GM21528 (cell line): ENCODE measurements around the gene RENBP.

Source experiments
- ATAC-seq: cut with Tn5 transposase; IDR thresholded peaks from one replicate; pipeline ENCODE4 v1.9.1; 2021; ENCODE audit warnings: mild to moderate bottlenecking, moderate library complexity; ENCODE audit not compliant: unreplicated experiment, low FRiP score

Gene RENBP

GRCh38 chrX:153922932-153923857, 21.2 kb downstream of the RENBP start:
- ATAC-seq = no peak

- no peak for ATAC-seq
Observed at GRCh38 chrX:153921511-153922446, 22.7 kb downstream of the RENBP start.

GRCh38 chrX:153921070-153921469, 23.4 kb downstream of the RENBP start:
- no peak for ATAC-seq

GRCh38 chrX:153920546-153920945, 23.9 kb downstream of the RENBP start:
- ATAC-seq = no peak

GRCh38 chrX:153919281-153919680, 25.2 kb downstream of the RENBP start:
- ATAC-seq = no peak

DNA sequence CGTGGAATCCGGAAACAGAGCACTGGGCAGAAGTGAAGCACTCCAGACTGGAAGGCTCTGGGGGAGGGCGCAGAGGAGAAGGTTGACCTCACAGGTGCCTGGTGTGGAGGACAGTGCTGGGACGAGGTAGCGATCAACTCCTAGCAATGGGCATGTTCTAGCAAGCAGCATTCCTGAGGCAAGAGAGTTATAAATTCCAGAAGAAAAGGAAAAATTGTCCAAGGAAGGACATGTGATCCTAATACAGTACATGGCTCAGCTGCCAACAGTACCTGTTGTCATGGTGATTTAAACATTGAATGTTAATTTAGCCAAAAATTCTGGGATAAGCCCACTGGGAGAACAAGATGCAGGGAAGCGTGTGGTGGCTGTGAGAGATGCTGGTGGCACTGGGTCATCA, 26.6 kb downstream of the RENBP start:
- no peak for ATAC-seq

GRCh38 chrX:153913701-153914100, 30.7 kb downstream of the RENBP start:
- no peak for ATAC-seq

DNA sequence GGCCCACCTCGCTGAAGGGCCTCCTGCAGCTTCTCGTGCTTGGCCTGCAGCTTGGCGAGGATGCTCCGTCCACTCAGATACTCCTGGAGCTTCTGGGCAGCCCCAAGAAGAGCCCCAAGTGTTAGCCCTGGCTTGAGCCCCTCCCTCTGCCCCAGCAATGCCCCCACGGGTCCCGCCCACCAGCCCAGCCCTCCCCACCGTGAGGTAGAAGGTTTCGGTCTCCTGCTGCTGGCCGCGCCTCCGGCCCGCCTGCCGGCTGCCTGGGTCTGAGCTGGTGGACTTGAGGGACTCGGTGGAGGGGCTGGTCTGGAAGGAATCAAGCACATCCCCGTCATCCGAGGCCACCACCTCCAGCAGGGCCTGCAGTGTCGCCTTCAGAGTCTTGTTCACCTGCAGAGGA, 31.2 kb downstream of the RENBP start:
- no peak for ATAC-seq

GRCh38 chrX:153911798-153912197, 32.6 kb downstream of the RENBP start:
- no peak for ATAC-seq

- ATAC-seq = no peak
Observed at GRCh38 chrX:153910446-153910845, 34.0 kb downstream of the RENBP start.

DNA sequence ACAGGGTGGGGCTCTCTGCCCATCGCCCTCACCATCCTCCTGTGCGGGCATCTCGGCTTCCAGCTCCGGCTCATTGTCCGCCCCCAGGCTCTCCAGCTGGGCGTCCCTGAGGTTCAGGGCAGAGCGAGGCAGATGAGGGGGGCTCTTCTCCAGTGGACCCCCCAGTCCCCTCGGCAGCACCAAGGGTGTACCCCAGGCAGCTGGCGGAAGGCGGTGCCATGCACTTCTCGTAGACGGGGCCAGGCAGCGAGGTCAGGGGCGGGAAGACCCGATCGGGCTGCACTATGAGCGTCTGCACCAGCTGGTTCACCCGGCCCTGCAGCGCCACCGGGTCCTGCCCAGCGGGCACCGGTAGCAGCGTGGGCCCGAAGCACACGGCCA, 34.5 kb downstream of the RENBP start:
- no peak for ATAC-seq

DNA sequence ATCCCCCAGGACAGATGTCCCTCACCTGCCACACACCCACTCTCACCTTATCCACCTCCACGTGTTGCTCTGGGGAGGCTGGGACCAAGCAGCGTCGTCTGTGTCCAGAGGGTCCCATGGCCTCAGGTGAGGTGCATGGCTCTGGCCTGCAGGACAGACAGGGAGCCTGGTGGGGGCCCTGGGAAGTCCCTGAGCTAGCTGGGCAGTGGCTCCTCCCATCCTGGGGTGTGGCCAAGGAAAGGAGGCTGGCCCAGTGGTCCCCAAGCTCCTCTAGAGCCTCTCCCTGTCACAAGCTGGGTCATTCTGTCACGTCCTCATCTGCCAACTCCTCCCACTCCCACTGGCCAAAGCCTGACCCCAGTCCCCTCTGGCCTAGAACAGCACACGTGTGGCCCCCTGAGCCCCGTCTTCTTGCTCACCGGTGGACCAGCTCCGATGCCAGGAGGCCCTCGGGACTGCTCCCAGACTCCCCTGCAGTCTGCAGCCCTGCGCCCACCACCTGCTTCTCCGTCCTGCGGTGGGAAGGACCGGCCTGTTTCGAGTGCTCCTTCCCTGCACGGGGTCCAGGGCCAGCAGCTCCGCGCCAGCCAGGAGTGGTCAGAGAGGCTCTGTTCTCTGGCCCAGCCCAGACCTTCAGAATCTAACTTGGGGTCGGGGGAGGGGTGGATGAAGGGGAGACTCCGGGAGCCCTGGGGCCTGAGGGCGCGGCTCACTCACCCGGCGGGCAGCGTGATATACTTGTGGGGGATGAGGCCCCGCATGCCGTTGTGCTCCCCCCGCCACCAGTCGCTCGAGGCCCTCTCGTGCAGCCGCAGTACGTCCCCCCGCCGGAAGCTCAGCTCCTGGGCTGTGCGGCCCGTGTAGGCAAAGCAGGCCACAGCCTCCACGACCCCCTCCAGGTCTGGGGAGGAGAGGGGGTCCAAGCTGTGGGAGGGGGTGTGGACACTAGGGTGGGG, 35.1 kb downstream of the RENBP start:
- no peak for ATAC-seq

- ATAC-seq = no peak
Observed at GRCh38 chrX:153908219-153908860, 36.1 kb downstream of the RENBP start.

DNA sequence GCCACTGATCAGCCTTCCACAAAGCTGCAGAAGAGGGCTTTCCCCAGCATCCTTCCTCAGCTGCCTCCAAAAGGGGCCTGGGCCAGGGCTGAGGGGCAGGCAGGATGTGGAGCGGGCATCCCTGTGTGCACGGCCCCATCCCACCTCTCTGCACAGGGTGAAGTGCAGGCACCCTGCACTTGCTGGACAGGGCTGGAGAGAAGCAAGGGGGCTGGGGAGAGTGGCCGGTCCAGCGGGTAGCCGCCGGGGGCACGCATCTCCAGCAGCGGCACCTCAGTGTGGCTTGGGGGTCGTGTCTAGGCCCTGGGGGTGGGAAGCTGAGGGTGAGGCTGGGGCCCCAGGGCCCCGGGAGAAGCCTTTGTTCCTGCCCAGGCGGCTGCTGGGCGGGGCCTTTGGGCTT, 37.0 kb downstream of the RENBP start:
- no peak for ATAC-seq

DNA sequence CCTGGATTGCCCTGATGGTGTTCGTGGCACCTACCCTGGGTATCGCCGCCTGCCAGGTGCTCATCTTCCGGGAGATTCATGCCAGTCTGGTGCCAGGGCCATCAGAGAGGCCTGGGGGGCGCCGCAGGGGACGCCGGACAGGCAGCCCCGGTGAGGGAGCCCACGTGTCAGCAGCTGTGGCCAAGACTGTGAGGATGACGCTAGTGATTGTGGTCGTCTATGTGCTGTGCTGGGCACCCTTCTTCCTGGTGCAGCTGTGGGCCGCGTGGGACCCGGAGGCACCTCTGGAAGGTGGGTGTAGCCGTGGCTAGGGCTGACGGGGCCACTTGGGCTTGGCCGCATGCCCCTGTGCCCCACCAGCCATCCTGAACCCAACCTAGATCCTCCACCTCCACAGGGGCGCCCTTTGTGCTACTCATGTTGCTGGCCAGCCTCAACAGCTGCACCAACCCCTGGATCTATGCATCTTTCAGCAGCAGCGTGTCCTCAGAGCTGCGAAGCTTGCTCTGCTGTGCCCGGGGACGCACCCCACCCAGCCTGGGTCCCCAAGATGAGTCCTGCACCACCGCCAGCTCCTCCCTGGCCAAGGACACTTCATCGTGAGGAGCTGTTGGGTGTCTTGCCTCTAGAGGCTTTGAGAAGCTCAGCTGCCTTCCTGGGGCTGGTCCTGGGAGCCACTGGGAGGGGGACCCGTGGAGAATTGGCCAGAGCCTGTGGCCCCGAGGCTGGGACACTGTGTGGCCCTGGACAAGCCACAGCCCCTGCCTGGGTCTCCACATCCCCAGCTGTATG, 38.1 kb downstream of the RENBP start:
- no peak for ATAC-seq

DNA sequence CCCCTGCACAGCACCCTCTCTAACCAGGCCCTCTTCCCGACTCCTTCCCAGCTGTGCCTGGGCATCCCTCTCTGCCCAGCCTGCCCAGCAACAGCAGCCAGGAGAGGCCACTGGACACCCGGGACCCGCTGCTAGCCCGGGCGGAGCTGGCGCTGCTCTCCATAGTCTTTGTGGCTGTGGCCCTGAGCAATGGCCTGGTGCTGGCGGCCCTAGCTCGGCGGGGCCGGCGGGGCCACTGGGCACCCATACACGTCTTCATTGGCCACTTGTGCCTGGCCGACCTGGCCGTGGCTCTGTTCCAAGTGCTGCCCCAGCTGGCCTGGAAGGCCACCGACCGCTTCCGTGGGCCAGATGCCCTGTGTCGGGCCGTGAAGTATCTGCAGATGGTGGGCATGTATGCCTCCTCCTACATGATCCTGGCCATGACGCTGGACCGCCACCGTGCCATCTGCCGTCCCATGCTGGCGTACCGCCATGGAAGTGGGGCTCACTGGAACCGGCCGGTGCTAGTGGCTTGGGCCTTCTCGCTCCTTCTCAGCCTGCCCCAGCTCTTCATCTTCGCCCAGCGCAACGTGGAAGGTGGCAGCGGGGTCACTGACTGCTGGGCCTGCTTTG, 38.9 kb downstream of the RENBP start:
- ATAC-seq = no peak

- no peak for ATAC-seq
Observed at GRCh38 chrX:153903991-153904957, 40.2 kb downstream of the RENBP start, which contains the start of gene AVPR2. Gene AVPR2, plus strand, starts transcription at chrX:153904673. Its CDS starts 473 bp downstream, at chrX:153905146.
